ENCODE data around the gene EP400. TPM values are rescaled to one million over a fixed set of nuclear protein-coding genes. Genes with fewer than 3 reads are reported as not detected.
A peak's percentile ranks its signal among the peaks of the same experiment; 100 is the strongest.

The EP400 gene
- total RNA-seq, 1 donor = 14.5 TPM

GRCh38 chr12:132056951-132057350, 107.2 kb downstream of the EP400 start:
- no peaks in the 10 kb centered on the region for H3K27me3 ChIP-seq (ENCODE audit: insufficient read depth, low read length)
- no peak overlapping the region for H2AFZ ChIP-seq (ENCODE audit: low read length)
- H3K4me3 ChIP-seq (ENCODE audit: insufficient read depth, low read length) = no peak overlapping the region
- no peaks in the 10 kb centered on the region for H3K9me3 ChIP-seq (ENCODE audit: low read depth, low read length)
- H3K27ac ChIP-seq (ENCODE audit: low read depth, low read length) = no peak overlapping the region
- H3K4me1 ChIP-seq (ENCODE audit: insufficient read depth, low read length) = no peaks in the 10 kb centered on the region
- TF ChIP-seq, protein P1, sequence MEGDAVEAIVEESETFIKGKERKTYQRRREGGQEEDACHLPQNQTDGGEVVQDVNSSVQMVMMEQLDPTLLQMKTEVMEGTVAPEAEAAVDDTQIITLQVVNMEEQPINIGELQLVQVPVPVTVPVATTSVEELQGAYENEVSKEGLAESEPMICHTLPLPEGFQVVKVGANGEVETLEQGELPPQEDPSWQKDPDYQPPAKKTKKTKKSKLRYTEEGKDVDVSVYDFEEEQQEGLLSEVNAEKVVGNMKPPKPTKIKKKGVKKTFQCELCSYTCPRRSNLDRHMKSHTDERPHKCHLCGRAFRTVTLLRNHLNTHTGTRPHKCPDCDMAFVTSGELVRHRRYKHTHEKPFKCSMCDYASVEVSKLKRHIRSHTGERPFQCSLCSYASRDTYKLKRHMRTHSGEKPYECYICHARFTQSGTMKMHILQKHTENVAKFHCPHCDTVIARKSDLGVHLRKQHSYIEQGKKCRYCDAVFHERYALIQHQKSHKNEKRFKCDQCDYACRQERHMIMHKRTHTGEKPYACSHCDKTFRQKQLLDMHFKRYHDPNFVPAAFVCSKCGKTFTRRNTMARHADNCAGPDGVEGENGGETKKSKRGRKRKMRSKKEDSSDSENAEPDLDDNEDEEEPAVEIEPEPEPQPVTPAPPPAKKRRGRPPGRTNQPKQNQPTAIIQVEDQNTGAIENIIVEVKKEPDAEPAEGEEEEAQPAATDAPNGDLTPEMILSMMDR (IDR thresholded peaks at IDR 0.05; ENCODE audit: extremely low read depth, low read depth, low read length) = no peak
- H3K36me3 ChIP-seq (ENCODE audit: insufficient read depth, low read length) = peaks cover 61% of the 10 kb centered on the region
- H3K79me2 ChIP-seq (ENCODE audit: insufficient read depth, low read length) = no peaks in the 10 kb centered on the region
- DNase-seq (ENCODE audit: insufficient read length, low spot score, missing footprints) = no peak
- H3K4me2 ChIP-seq (ENCODE audit: insufficient read depth, low read length) = no peak overlapping the region
- H4K20me1 ChIP-seq (ENCODE audit: insufficient read depth, low read length) = peaks cover 13% of the 10 kb centered on the region

DNA sequence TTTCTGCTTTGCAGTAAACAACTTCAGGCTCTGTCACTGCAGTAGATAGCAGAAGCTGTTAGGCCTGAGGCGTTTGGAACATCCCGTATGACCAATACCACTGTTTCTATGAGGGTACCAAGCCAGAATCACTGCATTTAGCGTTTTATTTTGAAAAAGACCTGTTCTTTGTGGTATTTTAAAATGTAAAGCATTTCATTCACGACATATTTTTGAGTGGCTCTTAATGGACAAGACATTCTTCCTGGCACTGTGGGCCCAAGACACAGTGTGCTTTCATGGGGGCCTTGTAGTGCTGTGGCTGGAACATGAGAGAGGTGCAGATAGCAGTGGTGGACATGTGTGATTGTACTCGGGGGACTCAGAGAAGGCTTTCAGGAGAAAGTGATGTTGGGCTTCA, 107.9 kb downstream of the EP400 start:
- Histone ChIP-seq H3K36me3 (ENCODE audit: insufficient read depth, low read length) (peaks cover 61% of the 10 kb centered on the region), H4K20me1 (ENCODE audit: insufficient read depth, low read length) (peaks cover 7% of the 10 kb centered on the region), H2AFZ (ENCODE audit: low read length) (no peak overlapping the region), H3K79me2 (ENCODE audit: insufficient read depth, low read length) (no peaks in the 10 kb centered on the region), H3K9me3 (ENCODE audit: low read depth, low read length) (no peaks in the 10 kb centered on the region), H3K4me2 (ENCODE audit: insufficient read depth, low read length) (no peak overlapping the region), H3K4me3 (ENCODE audit: insufficient read depth, low read length) (no peak overlapping the region), H3K27me3 (ENCODE audit: insufficient read depth, low read length) (no peaks in the 10 kb centered on the region), H3K4me1 (ENCODE audit: insufficient read depth, low read length) (no peaks in the 10 kb centered on the region), H3K27ac (ENCODE audit: low read depth, low read length) (no peak overlapping the region)
- DNase-seq (ENCODE audit: insufficient read length, low spot score, missing footprints) = no peak
- TF ChIP-seq, protein P1 (IDR thresholded peaks at IDR 0.05; ENCODE audit: extremely low read depth, low read depth, low read length) = no peak

- Histone ChIP-seq H3K9me3 (ENCODE audit: low read depth, low read length) (no peaks in the 10 kb centered on the region), H4K20me1 (ENCODE audit: insufficient read depth, low read length) (no peaks in the 10 kb centered on the region), H3K4me3 (ENCODE audit: insufficient read depth, low read length) (no peak overlapping the region), H3K4me1 (ENCODE audit: insufficient read depth, low read length) (no peaks in the 10 kb centered on the region), H3K27me3 (ENCODE audit: insufficient read depth, low read length) (no peaks in the 10 kb centered on the region), H3K4me2 (ENCODE audit: insufficient read depth, low read length) (no peak overlapping the region), H3K27ac (ENCODE audit: low read depth, low read length) (no peak overlapping the region), H3K79me2 (ENCODE audit: insufficient read depth, low read length) (no peaks in the 10 kb centered on the region), H2AFZ (ENCODE audit: low read length) (no peak overlapping the region), H3K36me3 (ENCODE audit: insufficient read depth, low read length) (peaks cover 65% of the 10 kb centered on the region)
- TF ChIP-seq, protein P1 (IDR thresholded peaks at IDR 0.05; ENCODE audit: extremely low read depth, low read depth, low read length) = no peak
- peak; percentile 3 for DNase-seq (ENCODE audit: insufficient read length, low spot score, missing footprints)
These were observed 111.5 kb downstream of the EP400 start for GRCh38 chr12:132061197-132061596.

DNA sequence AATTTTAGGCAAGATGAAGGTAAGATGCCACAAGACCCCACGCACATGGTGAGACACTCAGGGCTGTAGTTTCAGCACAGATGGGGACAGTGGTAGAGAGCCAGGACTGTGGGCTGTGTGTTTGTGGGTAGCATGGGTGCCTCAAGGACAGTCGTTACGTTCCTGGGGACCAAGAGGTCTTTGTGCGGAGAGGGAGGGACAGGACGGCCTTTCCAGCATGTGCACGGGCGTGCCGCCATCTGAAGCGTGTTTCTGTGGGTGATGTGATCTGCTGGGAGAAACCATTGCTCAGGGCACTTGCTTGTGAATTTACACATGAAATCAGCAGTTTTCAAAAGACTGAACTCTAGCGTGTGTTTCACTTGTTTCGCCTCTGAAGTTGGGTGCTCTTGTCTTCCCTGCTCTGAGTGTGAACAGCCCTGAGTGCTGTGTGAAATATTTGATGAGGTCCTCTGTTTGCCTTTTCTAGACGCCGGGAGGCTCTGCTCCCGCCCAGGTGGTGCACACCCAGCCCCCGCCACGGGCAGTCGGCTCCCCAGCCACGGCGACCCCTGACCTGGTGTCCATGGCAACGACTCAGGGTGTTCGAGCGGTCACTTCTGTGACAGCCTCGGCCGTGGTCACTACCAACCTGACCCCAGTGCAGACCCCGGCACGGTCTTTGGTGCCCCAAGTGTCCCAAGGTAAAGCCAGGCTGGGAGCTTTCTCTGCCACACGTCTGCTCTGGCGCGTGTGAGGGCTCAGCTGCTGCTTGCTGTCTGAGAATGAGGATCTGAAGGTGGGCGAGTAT, 112.1 kb downstream of the EP400 start:
- H4K20me1 ChIP-seq (ENCODE audit: insufficient read depth, low read length) = no peaks in the 10 kb centered on the region
- no peaks in the 10 kb centered on the region for H3K79me2 ChIP-seq (ENCODE audit: insufficient read depth, low read length)
- peaks cover 65% of the 10 kb centered on the region for H3K36me3 ChIP-seq (ENCODE audit: insufficient read depth, low read length)
- H3K27ac ChIP-seq (ENCODE audit: low read depth, low read length) = no peak overlapping the region
- TF ChIP-seq, protein P1 (IDR thresholded peaks at IDR 0.05; ENCODE audit: extremely low read depth, low read depth, low read length) = no peak
- H2AFZ ChIP-seq (ENCODE audit: low read length) = no peak overlapping the region
- peak; percentile 36 for DNase-seq (ENCODE audit: insufficient read length, low spot score, missing footprints)
- H3K4me2 ChIP-seq (ENCODE audit: insufficient read depth, low read length) = no peak overlapping the region
- no peak overlapping the region for H3K4me3 ChIP-seq (ENCODE audit: insufficient read depth, low read length)
- no peaks in the 10 kb centered on the region for H3K9me3 ChIP-seq (ENCODE audit: low read depth, low read length)
- no peaks in the 10 kb centered on the region for H3K27me3 ChIP-seq (ENCODE audit: insufficient read depth, low read length)
- H3K4me1 ChIP-seq (ENCODE audit: insufficient read depth, low read length) = no peaks in the 10 kb centered on the region
